ENCODE measurements around the gene LRRC27. TPM values are rescaled to one million over a fixed set of nuclear protein-coding genes. Genes with fewer than 3 reads are reported as not detected.

Gene LRRC27
- polyA plus RNA-seq, 2 of the 4 experiments (the other 2 are of a cell fraction) = 6.5 to 6.9 TPM

DNA sequence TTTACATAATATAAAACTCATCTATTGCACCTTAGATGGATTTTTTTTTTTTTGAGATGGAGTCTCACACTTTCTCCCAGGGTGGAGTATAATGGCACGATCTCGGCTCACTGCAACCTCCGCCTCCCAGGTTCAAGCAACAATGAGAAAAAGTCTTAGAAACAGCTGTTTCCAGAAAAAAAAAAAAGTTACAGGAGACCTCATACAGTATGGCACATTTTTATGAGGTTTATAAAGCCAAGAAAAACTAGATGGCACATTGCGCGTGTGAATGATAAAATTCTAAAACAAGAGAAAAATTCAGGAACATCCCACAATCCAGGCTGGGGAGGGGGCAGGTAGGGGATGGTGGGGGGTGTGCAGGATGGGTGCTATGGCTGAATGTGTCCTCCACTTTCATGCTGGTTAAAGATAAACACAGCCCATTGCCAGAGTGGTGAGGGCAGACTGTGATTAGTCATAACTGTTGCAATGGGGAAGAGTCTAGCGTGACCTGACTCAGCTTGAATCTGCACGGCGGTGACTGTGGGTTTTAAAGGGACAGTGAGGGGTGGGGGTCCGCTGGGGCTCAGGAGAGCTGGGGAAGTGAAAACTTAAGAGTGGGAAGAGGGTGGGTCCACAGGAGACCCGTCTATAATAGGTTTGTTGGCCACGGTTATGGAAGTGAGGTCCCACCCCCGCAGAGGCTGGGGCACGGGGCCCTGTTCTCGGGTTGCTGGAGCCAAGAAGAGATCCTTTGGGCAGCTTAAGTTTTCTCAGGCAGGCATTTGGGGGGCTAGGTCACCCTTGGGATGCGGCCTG, 11.9 kb upstream of the LRRC27 start:
- DNase-seq (ENCODE audit: low read depth in 1 of 2, low spot score in 1 of 2) (peak; percentile 92 to 97), FAIRE-seq (no peak), ATAC-seq (peak; percentile 93)
- H3K27ac ChIP-seq = peak overlapping the region; percentile 95 to 99
- no peaks in the 10 kb centered on the region for H3K9me3 ChIP-seq
- peaks cover 70% of the 10 kb centered on the region for H3K4me1 ChIP-seq
- ChIA-PET POLR2A (interaction anchor here (0.7 to 1.5 kb wide), 5 partner anchors 10 to 17 kb away, joined by 3 to 18 read pairs (median 5); partner anchors contain the start of genes LRRC27 and STK32C), CTCF (interaction anchor here (1.2 to 1.7 kb wide), 2 partner anchors 18 to 131 kb away, joined by 3 read pairs; no protein-coding TSS in a partner anchor)
- H3K4me2 ChIP-seq = peak overlapping the region; percentile 82
- WGBS (ENCODE audit: missing lambda C conversion rate) = 2% methylated on average over 15 of the region's 15 CpGs
- peak overlapping the region; percentile 11; the same call in 1 of the 3 replicates for H3K4me3 ChIP-seq
- TF ChIP-seq KDM5A (IDR thresholded peaks at IDR 0.05) (no peak), EHMT2 (IDR thresholded peaks at IDR 0.05; ENCODE audit: low read depth) (no peak), MAZ (IDR thresholded peaks at IDR 0.05; ENCODE audit: borderline replicate concordance, low read depth, low read length) (no peak), CBX2 (IDR thresholded peaks at IDR 0.05; ENCODE audit: borderline replicate concordance, low read depth) (no peak), TP53 (CRISPR knock-in tag; IDR thresholded peaks at IDR 0.05) (no peak), NFE2L2 (conservative IDR thresholded peaks at IDR 0.05; ENCODE audit: low read length) (peak; percentile 79), POLR2A (IDR thresholded peaks at IDR 0.05; ENCODE audit: low read length) (no peak), ZFP36 (IDR thresholded peaks at IDR 0.05; ENCODE audit: borderline replicate concordance, partially characterized antibody) (no peak), GATA3 (IDR thresholded peaks at IDR 0.05; ENCODE audit: borderline replicate concordance) (peak; percentile 62; the same call in 1 of the 2 replicates), EP300 (IDR thresholded peaks at IDR 0.05) (peak; percentile 44 to 51; a peak in 2 of 5 replicates), BHLHE40 (IDR thresholded peaks at IDR 0.05; ENCODE audit: low read depth, low read length) (no peak), MAFK (IDR thresholded peaks at IDR 0.05; ENCODE audit: partially characterized antibody) (peak; percentile 96), HES2 (IDR thresholded peaks at IDR 0.05) (0 out of 2 replicates have a peak, but pooled peaks have one; percentile 21), POLR2AphosphoS2 (conservative IDR thresholded peaks at IDR 0.05; ENCODE audit: low read length) (no peak), ESRRA (IDR thresholded peaks at IDR 0.05; ENCODE audit: borderline replicate concordance, low read length) (no peak), CHD2 (IDR thresholded peaks at IDR 0.05; ENCODE audit: low read length, partially characterized antibody) (no peak), RNF2 (IDR thresholded peaks at IDR 0.05; ENCODE audit: borderline replicate concordance, low read depth) (no peak), NR3C1 (IDR thresholded peaks at IDR 0.05) (no peak), RCOR1 (IDR thresholded peaks at IDR 0.05; ENCODE audit: low read depth, low read length) (no peak), HEYL (CRISPR knock-in tag; IDR thresholded peaks at IDR 0.05) (no peak), RFX5 (IDR thresholded peaks at IDR 0.05) (no peak), CEBPB (IDR thresholded peaks at IDR 0.05) (peak; percentile 76 to 95), CBX8 (IDR thresholded peaks at IDR 0.05) (no peak), FOSL2 (IDR thresholded peaks at IDR 0.05) (peak; percentile 87), FOSL2 (CRISPR knock-in tag; IDR thresholded peaks at IDR 0.05) (peak; percentile 95), EHF (CRISPR knock-in tag; IDR thresholded peaks at IDR 0.05) (0 out of 2 replicates have a peak, but pooled peaks have one; percentile 41), HDAC2 (IDR thresholded peaks at IDR 0.05) (no peak), CHD4 (IDR thresholded peaks at IDR 0.05; ENCODE audit: borderline replicate concordance) (no peak), SMC3 (IDR thresholded peaks at IDR 0.05) (peak; percentile 22; the same call in 1 of the 3 replicates), KDM1A (IDR thresholded peaks at IDR 0.05; ENCODE audit: low read depth) (no peak), HOXA7 (CRISPR knock-in tag; IDR thresholded peaks at IDR 0.05) (no peak)
- TF ChIP-seq, protein P1, sequence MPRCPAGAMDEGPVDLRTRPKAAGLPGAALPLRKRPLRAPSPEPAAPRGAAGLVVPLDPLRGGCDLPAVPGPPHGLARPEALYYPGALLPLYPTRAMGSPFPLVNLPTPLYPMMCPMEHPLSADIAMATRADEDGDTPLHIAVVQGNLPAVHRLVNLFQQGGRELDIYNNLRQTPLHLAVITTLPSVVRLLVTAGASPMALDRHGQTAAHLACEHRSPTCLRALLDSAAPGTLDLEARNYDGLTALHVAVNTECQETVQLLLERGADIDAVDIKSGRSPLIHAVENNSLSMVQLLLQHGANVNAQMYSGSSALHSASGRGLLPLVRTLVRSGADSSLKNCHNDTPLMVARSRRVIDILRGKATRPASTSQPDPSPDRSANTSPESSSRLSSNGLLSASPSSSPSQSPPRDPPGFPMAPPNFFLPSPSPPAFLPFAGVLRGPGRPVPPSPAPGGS (IDR thresholded peaks at IDR 0.05) = 0 out of 3 replicates have a peak, but pooled peaks have one; percentile 59
- TF ChIP-seq, protein P2, sequence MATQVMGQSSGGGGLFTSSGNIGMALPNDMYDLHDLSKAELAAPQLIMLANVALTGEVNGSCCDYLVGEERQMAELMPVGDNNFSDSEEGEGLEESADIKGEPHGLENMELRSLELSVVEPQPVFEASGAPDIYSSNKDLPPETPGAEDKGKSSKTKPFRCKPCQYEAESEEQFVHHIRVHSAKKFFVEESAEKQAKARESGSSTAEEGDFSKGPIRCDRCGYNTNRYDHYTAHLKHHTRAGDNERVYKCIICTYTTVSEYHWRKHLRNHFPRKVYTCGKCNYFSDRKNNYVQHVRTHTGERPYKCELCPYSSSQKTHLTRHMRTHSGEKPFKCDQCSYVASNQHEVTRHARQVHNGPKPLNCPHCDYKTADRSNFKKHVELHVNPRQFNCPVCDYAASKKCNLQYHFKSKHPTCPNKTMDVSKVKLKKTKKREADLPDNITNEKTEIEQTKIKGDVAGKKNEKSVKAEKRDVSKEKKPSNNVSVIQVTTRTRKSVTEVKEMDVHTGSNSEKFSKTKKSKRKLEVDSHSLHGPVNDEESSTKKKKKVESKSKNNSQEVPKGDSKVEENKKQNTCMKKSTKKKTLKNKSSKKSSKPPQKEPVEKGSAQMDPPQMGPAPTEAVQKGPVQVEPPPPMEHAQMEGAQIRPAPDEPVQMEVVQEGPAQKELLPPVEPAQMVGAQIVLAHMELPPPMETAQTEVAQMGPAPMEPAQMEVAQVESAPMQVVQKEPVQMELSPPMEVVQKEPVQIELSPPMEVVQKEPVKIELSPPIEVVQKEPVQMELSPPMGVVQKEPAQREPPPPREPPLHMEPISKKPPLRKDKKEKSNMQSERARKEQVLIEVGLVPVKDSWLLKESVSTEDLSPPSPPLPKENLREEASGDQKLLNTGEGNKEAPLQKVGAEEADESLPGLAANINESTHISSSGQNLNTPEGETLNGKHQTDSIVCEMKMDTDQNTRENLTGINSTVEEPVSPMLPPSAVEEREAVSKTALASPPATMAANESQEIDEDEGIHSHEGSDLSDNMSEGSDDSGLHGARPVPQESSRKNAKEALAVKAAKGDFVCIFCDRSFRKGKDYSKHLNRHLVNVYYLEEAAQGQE (IDR thresholded peaks at IDR 0.05) = no peak
- TF ChIP-seq, protein P3, sequence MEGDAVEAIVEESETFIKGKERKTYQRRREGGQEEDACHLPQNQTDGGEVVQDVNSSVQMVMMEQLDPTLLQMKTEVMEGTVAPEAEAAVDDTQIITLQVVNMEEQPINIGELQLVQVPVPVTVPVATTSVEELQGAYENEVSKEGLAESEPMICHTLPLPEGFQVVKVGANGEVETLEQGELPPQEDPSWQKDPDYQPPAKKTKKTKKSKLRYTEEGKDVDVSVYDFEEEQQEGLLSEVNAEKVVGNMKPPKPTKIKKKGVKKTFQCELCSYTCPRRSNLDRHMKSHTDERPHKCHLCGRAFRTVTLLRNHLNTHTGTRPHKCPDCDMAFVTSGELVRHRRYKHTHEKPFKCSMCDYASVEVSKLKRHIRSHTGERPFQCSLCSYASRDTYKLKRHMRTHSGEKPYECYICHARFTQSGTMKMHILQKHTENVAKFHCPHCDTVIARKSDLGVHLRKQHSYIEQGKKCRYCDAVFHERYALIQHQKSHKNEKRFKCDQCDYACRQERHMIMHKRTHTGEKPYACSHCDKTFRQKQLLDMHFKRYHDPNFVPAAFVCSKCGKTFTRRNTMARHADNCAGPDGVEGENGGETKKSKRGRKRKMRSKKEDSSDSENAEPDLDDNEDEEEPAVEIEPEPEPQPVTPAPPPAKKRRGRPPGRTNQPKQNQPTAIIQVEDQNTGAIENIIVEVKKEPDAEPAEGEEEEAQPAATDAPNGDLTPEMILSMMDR (IDR thresholded peaks at IDR 0.05) = no peak
- TF ChIP-seq, protein P4, sequence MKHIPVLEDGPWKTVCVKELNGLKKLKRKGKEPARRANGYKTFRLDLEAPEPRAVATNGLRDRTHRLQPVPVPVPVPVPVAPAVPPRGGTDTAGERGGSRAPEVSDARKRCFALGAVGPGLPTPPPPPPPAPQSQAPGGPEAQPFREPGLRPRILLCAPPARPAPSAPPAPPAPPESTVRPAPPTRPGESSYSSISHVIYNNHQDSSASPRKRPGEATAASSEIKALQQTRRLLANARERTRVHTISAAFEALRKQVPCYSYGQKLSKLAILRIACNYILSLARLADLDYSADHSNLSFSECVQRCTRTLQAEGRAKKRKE (CRISPR knock-in tag; IDR thresholded peaks at IDR 0.05; ENCODE audit: low read depth) = 0 out of 2 replicates have a peak, but pooled peaks have one; percentile 68
